GM18873 (cell line): ENCODE data around the gene CAP2.
"Not testable (repeated sequence)": the region's sequence is repeated elsewhere in the genome, so short reads cannot be mapped to it uniquely, and the experiment has no call there.

ENCODE experiments used
- ATAC-seq: cut with Tn5 transposase; IDR thresholded peaks from one replicate; pipeline ENCODE4 v1.9.1; 2021; ENCODE audit warnings: mild to moderate bottlenecking, moderate library complexity, moderate number of reproducible peaks; ENCODE audit not compliant: unreplicated experiment, low FRiP score

The CAP2 gene

DNA sequence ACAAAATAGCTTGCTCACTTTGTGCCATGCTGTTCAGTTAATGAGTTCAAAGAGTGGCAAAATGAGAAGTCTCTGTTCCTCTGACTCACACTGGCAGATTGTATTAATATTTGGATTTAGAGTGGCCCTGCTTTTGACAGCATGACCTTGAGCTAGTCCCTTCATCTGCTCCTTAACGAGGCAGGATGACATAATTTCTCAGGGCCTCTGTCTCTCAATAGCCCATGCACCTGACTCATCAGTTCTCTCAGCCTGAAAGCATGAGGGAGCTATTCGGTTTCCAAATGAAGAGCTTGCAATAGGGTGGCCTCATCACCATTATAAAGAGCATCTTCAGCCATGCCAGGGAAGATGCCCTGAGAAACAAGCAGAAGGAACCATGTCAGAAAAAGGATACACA lies 38.2 kb downstream of the CAP2 start:
- no peak for ATAC-seq

DNA sequence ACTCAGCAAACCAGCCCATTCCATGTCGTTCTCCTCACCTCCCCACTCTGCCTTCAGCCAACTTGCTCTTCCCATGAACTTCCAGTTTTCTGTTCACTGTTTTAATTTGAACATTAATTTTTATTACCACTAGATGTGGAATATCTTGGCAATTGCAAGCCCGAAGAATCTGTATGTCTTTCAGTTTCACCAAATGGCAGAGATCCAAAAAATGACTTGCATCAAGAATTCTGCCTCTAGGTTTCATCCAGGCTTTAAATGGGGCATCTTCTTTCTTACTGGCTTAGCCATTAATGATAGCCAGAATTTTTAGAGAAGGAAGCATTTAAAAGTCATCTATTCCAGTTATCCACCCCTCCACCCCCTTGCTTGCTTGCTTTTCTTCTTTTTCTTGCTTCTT lies 39.0 kb downstream of the CAP2 start:
- ATAC-seq, result no peak

DNA sequence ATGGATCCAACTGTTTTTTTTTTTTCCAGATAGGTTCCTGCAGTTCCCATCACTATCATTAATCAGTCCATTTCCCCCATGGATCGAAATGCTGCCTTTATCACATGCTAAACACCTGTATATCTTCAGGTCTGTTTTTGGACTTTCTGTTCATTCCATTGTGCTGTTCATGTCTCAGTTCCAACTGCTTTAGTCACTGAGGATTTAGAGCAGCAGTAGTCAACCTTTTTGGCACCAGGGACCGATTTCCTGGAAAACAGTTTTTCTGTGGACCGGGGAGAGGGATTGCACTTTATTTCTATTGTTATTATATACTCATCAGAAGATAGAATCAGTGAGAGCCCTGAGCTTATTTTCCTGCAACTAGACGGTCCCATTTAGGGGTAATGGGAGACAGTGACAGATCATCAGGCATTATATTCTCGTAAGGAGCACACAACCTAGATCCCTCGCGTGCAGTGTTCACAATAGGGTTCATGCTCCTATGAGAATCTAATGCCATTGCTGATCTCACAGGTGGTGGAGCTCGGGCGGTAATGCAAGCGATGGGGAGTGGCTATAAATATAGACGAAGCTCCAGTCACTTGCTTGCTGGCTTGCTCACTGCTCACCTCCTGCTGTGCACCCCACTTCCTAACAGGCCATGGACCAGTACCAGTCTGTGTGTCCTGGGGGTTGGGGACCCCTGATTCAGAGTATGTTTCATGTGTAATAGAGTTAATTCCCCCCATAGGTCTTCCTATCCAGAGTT lies 46.0 kb downstream of the CAP2 start:
- ATAC-seq, result no peak

DNA sequence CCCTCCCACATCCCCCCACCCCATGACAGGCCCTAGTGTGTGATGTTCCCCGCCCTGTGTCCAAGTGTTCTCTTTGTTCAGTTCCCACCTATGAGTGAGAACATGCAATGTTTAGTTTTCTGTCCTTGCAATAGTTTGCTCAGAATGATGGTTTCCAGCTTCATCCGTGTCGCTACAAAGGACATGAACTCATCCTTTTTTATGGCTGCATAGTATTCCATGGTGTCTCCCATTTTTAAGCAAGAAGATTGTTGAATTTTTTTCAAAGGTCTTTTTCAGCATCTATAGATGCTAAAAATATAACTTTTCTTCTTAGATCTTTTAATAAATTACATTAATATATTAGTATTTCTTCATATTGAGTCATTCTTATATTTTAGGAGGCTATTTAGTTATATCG lies 47.4 kb downstream of the CAP2 start:
- not testable (repeated sequence) for ATAC-seq

DNA sequence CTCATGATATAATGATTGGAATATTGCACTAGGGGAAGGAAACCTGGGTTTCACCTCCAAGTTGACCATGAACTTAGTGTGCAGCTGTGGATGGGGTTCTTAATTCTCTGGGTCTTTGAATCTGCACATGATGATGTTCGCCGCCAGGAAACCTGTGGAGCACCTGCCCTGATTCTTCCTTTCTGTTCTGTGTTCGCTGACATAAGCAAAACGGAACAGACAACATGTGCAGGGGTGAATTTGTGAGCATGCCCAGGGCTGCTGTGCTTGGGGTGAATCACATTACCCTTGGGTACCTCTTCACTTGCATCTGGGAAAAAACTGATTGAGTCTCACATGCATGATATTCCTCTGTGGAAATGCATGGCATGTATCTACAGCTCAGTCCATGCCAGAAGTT lies 48.8 kb downstream of the CAP2 start:
- no peak for ATAC-seq

DNA sequence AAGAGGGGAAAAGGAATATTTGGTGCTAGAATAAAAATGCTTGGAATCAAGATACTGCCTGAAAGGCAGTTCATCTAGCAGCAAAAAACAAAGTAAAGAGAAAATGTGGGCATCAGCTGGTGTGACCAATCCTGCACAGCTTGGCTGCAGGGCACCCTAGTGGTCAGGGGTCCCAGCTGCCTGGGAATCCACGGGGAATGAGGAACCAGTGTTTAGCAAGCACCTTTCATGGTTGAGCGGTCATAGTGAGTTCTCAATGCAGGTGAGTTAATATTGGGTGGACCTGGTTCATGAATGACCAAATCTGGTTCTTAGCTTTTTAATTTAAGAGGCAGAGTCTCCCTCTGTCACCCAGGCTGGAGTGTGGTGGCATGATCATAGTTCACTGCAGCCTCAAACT lies 53.3 kb downstream of the CAP2 start:
- ATAC-seq, result no peak

DNA sequence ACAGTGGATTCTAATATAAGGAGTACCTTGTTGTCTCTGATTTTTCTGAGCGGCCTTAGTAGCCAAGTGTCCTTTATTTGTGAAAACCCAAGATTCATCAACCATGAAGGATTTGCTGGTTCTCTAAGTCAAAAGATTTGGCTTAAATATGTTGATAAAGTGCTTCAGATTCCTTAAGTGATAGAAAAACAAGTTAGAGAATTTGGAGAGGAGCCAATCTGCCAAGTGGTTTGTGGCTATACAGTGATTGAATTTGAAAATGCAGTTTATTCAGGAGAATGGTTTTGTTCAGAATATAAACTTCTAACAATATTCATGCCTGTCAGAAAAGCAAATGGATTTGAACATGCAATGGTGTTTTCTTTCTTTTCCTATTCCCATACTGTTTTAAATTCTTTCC lies 54.8 kb downstream of the CAP2 start:
- ATAC-seq, result no peak

DNA sequence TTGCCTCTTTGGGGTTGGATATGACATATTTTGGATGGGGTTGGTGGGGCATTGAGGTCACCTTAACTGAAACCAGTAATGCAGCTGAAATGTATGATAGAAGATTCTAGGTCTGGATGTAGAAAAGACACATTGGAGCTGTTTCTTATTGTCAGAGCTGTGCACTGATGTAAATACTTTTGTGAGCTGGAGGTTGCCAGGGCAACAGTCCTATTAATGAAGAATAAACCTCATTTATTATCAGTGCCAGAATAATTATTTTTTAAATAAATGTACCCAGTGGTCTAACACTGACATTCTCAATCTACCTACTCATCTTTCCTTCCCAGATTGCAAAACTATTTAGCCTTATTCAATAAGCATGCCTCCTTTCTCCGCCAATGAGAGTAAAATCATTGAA lies 57.0 kb downstream of the CAP2 start:
- ATAC-seq, result no peak

DNA sequence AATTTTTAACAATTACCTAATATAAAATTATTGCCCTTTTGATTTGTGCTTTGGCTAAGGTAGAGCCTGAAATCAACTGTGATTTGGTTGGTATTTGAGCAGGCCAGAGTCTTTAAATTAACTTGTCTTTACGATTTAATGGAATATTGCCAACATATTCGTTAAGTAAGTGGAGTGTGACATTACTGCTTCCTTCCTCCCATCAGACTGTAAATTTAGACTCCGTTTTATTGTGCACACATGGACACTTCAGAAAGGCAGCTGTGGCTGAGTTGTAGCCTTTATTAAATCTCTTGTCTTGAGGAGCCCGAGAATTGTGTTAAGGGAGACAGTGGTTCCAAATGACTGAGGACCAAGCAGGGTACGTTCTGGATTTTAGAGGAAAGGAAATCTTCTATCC lies 57.4 kb downstream of the CAP2 start:
- no peak for ATAC-seq

DNA sequence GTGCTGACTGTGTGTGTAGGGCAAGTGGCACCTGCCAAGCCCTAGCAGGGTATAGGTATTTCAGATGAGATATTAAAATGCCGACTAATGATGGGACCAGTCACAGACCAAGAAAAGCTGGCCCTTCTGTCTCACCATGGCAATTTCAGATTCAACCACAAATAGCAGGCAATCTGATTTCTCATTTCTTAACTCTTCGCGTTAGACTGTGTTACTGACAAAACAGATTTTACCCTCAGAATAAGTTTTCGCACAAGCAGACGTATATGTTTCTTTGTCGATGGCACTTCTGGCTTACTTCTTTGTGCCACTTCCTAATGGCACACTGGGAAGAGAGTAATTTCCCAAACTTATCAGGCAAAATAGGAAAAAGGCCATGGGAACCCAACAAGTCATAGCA lies 58.7 kb downstream of the CAP2 start:
- no peak for ATAC-seq

DNA sequence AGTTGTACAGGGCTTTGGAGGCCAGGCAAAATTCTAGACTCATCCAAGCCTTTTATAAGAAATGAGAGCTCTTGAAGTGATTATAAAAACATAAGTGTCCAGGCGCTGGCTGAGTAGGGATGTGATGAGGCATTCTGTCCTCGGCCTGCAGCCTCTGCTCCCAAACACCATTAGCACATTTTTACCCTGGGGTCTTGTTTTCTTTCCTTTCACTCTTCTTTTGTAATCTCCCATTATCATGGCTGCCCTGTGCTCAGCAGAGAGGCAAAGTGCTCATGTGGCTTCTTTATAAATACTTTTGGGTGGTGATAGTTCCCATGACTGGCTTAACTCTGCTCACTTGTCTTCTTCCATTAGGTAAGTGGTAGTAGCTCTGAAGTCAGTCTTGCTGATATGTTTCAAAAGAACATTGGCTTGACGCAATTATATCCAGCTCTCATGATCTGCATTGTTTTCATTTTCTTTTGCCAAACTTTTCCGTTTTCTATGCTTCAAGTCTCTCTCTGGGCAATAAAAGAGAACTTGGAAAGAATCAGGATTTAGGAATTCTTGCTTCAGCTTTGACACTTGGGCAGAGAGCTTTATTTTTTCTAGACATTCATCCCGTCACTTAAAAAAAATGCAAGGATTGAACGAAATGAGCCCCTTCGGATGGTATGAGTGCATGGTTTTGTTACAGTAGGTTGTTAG lies 61.1 kb downstream of the CAP2 start:
- no peak for ATAC-seq

DNA sequence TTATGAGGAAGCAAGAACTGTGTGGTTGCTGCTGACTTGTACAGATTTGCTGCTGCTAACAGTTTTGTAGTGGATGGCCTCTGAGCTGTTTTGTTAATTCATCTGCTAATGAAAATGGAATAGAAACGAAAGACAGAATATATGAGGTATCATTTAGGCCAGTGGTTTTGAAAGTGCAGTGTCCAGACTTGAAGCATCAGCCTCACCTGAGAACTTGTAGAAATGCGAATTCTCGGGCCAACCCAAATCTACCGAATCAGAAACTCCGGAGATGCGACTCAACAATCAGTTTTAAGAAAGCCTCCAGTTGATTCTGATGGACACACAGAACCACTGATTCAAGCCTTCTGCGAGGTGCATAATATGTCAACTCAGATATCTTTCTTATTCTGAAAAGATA lies 62.5 kb downstream of the CAP2 start:
- no peak for ATAC-seq

DNA sequence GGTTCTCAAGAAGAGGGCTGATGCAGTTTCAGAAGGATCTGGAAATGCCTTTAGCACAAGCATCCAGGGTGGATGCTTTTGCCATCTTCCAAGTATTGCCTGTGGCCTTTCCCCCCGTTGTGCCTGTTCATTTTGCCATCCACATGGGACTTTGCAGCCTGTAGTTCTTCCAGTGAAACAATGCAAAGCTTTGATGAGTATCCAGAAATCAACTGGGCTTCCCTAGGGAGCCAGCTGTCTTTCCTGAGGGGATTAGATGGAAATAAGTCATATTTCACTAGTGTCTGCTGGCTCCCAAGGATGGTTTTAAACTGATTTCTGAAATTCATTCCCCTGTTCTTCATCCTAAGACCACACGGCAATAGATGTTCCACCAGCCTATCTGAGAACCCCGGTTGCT lies 63.3 kb downstream of the CAP2 start:
- no peak for ATAC-seq

DNA sequence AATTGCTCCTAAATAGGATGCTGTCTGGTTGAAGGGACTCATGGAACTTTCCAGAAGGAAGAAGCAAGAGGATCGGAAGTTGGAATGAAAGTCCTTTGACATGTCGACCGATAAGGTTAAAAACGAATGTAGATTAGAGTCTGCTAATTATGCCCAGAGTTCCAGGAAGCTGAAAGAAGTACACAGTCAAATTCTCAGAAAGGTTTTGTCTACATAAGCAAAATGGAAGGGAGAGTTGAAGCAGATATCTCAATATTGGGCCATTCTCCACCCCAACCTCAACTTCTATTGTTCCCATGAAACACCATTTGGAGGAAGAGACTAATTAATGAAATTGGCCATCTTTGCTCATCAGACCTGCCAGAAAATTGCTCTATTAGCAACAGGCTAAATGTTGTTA lies 64.0 kb downstream of the CAP2 start:
- no peak for ATAC-seq

DNA sequence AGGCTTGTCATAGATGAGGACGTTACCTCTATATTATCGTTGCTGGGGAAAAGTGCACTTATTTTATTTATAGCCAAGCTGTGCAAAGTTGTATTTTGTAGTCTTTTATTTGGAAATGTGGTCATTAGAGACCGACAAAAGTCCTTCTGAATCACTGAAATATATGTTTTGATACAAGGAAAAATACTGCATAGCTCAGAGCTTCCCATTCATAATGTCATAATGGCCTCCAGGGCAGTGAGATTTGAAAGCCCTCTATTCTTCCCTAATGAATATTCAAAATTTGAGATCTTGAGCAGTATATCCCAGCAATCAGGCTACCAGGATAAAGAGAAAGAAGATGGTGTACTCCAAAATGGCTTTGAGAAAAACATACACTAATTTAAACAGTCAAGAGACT lies 64.6 kb downstream of the CAP2 start:
- ATAC-seq, result no peak

DNA sequence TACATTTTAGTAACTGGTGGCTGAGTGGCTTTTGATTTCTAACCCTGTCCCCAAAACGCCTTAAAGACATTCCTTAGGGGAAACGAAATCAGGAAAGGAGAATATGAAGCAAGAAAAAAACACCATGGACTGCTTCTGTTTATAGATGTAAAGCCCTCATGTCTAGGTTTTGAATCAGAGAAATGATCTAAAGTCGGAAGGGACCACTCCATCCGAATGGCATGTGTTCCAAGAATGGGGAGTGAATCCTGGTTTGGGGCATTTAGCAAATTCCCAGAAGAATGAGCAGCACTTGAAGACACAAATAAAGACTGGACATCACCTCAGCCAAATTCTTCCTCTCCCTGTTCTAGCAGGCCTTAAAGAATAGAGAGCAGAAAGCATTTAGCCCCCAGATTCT lies 65.6 kb downstream of the CAP2 start:
- no peak for ATAC-seq

DNA sequence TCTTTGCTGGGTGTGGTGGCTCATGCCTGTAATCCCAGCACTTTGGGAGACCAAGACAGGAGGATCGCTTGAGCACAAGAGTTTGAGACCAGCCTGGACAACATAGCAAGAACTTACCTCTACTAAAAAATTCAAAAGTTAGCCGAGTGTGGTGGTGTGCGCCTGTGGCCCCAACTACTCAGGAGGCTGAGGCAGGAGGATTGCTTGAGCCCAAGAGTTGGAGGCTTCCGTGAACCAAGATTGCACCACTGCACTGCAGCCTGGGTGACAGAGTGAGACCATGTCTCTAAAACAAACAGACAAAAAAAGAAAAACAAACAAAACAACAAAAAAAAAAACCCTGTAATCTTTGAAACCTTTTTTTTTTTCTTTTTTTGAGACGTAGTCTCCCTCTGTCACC lies 67.5 kb downstream of the CAP2 start:
- no peak for ATAC-seq

DNA sequence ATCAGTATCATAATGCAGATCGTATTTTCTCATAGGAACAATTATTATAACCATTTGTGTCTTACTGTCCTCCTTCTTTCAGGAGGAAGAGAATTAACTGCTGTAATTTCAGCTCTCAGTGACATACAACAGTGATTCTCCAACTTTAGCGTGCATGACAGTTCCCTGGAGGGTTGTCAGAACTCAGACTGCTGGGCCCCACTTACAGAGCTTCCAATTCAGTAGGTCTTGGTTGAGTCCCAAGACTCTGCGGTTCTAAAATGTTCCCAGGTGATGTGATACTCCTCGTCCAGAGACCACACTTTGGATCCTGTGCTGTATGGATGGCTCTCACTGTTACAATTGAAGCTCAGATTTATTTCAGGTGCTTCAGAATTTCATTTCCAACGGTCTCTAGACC lies 72.8 kb downstream of the CAP2 start:
- no peak for ATAC-seq

DNA sequence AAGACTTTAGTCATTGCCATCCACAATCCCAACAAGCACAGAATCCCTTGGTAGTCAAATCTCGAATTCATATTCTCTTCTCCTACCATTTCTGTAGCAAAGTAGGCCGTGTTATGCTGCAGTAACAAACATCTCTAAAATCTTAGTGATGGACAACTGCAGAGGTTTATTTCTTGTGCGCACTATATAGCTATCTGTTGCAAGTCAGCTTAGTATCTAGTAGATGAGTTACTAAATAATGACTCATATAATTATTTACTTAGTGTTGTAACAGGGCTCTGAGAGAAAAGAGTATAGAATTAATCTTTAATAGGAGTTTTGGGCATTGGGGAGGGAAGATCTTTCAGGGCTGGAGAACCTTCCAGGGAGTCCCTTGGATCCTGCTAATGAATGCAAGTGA lies 73.3 kb downstream of the CAP2 start:
- no peak for ATAC-seq

DNA sequence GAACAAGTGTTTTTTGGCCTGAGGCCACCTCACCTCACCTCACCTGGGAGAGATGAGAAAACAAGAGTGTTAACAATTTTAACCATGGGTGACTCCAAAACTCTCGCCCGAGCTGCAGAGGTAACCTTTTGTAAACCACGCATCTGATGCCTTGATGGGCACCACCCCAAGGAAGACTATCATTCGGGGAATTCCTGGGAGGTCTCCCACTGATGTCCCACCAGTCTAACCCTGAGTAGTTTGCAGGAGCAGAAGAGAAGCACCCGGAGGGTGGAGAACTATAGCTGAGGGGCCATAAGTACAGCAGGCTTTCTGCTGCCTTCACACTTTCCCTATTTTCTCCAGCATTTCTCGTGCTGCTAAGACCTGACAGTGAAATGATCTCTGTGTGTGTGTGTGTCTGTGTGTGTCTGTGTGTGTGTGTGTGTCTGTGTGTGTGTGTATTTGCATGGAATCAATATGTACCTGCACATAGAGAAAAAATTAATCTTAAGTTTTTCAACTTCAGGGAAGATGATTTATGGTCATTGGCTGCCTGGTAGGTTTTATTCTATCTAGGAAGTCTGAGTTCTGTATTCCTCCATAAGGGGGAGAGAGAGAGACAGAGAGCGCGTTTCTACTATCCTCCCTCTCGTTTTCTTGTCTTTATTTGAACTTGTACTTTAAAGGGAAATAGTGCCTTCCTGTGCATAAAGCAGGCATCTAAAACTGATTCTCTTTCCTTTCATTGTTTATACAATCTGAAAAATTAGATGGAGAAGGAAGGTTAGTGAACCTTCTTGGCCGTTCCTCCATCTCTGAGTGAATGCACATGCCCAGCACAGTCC lies 75.8 kb downstream of the CAP2 start:
- ATAC-seq, result no peak

DNA sequence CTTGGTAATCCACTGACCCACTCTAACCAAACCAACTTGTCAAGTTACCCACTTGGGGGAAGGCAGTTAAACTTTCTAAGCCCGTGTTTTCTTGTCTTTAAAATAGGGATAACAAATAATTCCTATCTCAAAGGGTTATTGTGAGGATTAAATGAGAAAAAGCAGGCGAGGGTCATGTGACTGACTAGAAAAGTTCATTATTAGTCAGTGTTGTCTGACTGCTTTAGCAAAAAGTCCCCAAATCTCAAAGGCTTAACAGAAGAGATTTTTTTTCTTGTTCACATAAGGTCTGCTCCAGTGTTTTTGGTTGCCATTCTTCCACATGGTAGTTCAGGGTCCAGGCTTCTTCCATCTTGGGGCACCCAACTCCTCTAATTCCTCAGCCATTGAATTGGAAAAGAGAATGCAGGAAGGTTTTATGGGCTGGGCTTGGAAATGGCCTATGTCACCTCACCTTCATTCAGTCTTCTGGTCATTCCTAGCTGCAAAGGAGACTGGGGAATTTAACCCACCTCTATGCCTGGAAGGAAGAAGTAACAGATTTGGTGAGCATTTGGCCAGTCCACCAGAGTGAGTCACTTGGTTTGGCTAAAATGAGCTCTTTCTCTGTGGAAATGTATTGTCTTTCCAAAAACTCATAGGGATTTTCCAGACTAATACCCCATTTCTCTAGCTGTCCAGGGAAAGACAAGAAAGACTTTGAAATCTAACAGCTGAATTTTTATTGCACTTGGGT lies 77.0 kb downstream of the CAP2 start:
- no peak for ATAC-seq
